ENCODE measurements around the gene DDO.

DDO gene

DNA sequence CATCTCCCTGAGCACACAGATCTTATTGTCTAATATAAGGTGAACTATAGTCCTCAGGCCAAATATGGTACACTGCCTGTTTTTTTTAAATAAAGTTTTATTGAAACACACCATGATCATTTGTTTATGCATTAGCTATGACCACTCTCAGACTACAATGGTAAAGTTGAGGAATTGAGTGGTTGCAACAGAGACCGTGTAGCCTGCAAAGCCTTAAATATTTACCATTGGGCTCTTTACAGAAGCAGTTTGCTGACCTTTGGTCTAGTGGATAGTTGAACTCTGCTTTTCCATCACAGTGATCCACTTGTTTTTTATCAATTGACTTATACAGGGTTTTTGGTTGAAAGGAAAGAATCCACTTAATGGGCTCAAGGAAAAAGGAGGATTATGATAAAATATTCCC, 29.9 kb downstream of the DDO start:
- Histone ChIP-seq H3K27me3 (ENCODE audit: control insufficient read depth in 5 of 5, insufficient read depth in 4 of 5, low read length in 5 of 5) (no peaks in the 10 kb centered on the region), H3K9me3 (ENCODE audit: control insufficient read depth in 5 of 5, low read length in 5 of 5) (no peaks in the 10 kb centered on the region), H3K9ac (ENCODE audit: low read length in 5 of 5) (no peak overlapping the region), H3K27ac (ENCODE audit: low read depth, low read length) (no peak overlapping the region), H3K4me3 (ENCODE audit: low read depth in 1 of 5, low read length in 5 of 5) (no peak overlapping the region), H3K4me1 (ENCODE audit: control insufficient read depth in 5 of 5, insufficient read depth in 5 of 5, low read length in 5 of 5) (peaks cover 0 to 4% (median 0%) of the 10 kb centered on the region in 5 donors), H3K36me3 (ENCODE audit: control insufficient read depth in 5 of 5, insufficient read depth in 5 of 5, low read length in 5 of 5) (no peaks in the 10 kb centered on the region)

DNA sequence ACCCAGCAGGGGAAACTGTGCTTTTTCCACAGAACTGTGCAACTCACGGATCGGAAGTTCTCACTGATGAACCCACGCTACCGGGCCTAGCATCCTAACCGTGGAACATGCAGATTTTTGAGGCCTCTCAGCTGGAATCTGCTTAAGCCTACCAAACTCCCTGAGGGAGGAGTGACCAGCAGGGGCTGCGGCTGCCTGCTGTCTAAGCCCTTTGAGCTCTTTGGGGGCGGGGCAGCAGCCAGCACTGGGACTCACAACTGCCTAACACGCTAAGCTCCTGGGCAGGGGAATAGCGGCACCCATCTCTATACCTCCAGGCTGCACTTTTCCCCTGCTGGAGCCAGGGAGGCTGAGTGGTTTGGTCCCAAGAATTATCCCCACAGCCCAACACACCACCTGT, 36.8 kb downstream of the DDO start:
- H3K27me3 ChIP-seq (ENCODE audit: control insufficient read depth in 5 of 5, insufficient read depth in 4 of 5, low read length in 5 of 5): no peaks in the 10 kb centered on the region
- no peak overlapping the region for H3K4me3 ChIP-seq (ENCODE audit: low read depth in 1 of 5, low read length in 5 of 5)
- no peaks in the 10 kb centered on the region for H3K9me3 ChIP-seq (ENCODE audit: control insufficient read depth in 5 of 5, low read length in 5 of 5)
- H3K27ac ChIP-seq (ENCODE audit: low read depth, low read length): no peak overlapping the region
- H3K36me3 ChIP-seq (ENCODE audit: control insufficient read depth in 5 of 5, insufficient read depth in 5 of 5, low read length in 5 of 5): no peaks in the 10 kb centered on the region
- no peak overlapping the region for H3K9ac ChIP-seq (ENCODE audit: low read length in 5 of 5)
- H3K4me1 ChIP-seq (ENCODE audit: control insufficient read depth in 5 of 5, insufficient read depth in 5 of 5, low read length in 5 of 5): no peaks in the 10 kb centered on the region

DNA sequence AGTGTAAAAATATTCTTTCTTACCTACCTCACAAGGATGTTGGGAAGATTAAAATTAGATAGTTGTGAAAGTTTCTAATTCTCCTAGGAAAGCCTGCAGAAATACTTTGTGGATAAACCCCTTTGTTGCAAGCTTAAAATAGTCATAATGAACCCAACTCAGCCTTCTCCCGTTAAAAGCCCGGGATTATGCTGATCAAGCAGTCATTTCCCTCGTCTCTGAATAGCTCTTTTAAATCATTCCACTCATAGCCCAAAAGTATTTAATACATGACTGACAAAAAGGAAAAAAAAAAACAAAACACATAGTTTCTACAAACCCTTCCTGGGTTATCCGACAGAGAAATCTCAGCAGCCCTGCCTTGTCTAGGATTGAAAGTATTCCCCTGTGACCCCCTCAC, 46.3 kb downstream of the DDO start:
- no peak overlapping the region for H3K27ac ChIP-seq (ENCODE audit: low read depth, low read length)
- no peak overlapping the region for H3K9ac ChIP-seq (ENCODE audit: low read length in 5 of 5)
- no peak overlapping the region for H3K4me3 ChIP-seq (ENCODE audit: low read depth in 1 of 5, low read length in 5 of 5)
- peaks cover 0 to 7% (median 0%) of the 10 kb centered on the region in 5 donors for H3K27me3 ChIP-seq (ENCODE audit: control insufficient read depth in 5 of 5, insufficient read depth in 4 of 5, low read length in 5 of 5)
- no peaks in the 10 kb centered on the region for H3K36me3 ChIP-seq (ENCODE audit: control insufficient read depth in 5 of 5, insufficient read depth in 5 of 5, low read length in 5 of 5)
- no peaks in the 10 kb centered on the region for H3K9me3 ChIP-seq (ENCODE audit: control insufficient read depth in 5 of 5, low read length in 5 of 5)
- H3K4me1 ChIP-seq (ENCODE audit: control insufficient read depth in 5 of 5, insufficient read depth in 5 of 5, low read length in 5 of 5): no peaks in the 10 kb centered on the region

DNA sequence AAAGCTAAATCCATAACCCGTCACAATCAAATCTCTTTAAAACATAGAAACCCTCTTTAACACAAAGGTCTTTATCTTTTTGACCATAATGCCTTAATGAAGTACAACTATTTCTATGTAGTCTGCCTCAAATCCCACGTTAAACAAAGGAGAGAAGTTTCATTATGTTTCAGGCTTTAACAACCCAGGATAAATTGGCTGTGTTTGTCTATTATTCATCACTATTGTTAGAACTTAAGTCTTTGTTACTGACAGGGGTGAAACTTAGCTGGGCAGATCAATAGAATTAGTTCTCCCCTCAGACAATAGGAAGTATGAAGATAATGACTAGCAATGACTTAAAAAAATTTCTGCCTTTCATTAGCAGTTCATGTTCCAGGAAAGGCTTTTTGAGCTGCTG, 47.1 kb downstream of the DDO start:
- Histone ChIP-seq H3K4me1 (ENCODE audit: control insufficient read depth in 5 of 5, insufficient read depth in 5 of 5, low read length in 5 of 5) (no peaks in the 10 kb centered on the region), H3K4me3 (ENCODE audit: low read depth in 1 of 5, low read length in 5 of 5) (no peak overlapping the region), H3K9ac (ENCODE audit: low read length in 5 of 5) (no peak overlapping the region), H3K27ac (ENCODE audit: low read depth, low read length) (no peak overlapping the region), H3K9me3 (ENCODE audit: control insufficient read depth in 5 of 5, low read length in 5 of 5) (no peaks in the 10 kb centered on the region), H3K36me3 (ENCODE audit: control insufficient read depth in 5 of 5, insufficient read depth in 5 of 5, low read length in 5 of 5) (no peaks in the 10 kb centered on the region), H3K27me3 (ENCODE audit: control insufficient read depth in 5 of 5, insufficient read depth in 4 of 5, low read length in 5 of 5) (peaks cover 0 to 7% (median 0%) of the 10 kb centered on the region in 5 donors)

DNA sequence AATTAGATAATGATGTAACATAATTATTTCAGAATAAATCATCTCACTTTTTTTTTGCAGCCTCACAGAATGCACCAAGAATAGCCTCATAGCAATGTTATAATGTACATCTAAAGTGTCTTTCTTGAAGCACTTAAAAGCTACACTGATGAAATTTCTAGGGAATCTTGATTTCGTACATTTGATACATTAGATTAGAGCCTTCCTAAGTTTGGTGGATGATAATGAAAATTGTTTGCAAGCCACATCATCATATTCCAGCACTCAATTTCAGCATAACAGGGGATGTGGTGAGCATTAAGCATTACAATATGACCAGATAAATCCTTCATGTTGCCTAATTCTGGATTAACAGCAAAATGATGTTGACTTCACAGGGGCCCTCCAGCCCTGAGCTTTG, 47.5 kb downstream of the DDO start:
- Histone ChIP-seq H3K4me3 (ENCODE audit: low read depth in 1 of 5, low read length in 5 of 5) (no peak overlapping the region), H3K4me1 (ENCODE audit: control insufficient read depth in 5 of 5, insufficient read depth in 5 of 5, low read length in 5 of 5) (no peaks in the 10 kb centered on the region), H3K9ac (ENCODE audit: low read length in 5 of 5) (no peak overlapping the region), H3K27ac (ENCODE audit: low read depth, low read length) (no peak overlapping the region), H3K9me3 (ENCODE audit: control insufficient read depth in 5 of 5, low read length in 5 of 5) (no peaks in the 10 kb centered on the region), H3K36me3 (ENCODE audit: control insufficient read depth in 5 of 5, insufficient read depth in 5 of 5, low read length in 5 of 5) (no peaks in the 10 kb centered on the region), H3K27me3 (ENCODE audit: control insufficient read depth in 5 of 5, insufficient read depth in 4 of 5, low read length in 5 of 5) (peaks cover 0 to 7% (median 0%) of the 10 kb centered on the region in 5 donors)

DNA sequence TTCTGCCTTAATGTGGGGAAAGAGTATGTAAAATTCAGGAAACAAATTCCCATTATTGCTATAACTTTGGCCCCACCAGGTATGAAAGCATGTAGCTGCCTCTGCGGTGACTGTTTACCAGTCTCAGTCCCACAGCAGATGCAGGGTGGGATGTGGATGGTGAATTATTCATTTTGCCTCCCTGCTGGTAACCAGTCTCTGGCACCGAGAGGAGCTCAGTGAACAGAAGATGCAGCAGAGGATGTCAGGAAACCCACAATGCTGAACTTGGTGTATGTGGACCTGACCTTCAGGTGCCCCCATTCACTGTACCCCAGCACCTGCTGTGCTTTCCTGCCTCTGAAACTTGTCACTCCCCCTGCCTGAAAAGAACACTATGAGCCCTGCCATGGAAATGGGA, 48.4 kb downstream of the DDO start:
- Histone ChIP-seq H3K4me1 (ENCODE audit: control insufficient read depth in 5 of 5, insufficient read depth in 5 of 5, low read length in 5 of 5) (no peaks in the 10 kb centered on the region), H3K9ac (ENCODE audit: low read length in 5 of 5) (no peak overlapping the region), H3K27ac (ENCODE audit: low read depth, low read length) (no peak overlapping the region), H3K4me3 (ENCODE audit: low read depth in 1 of 5, low read length in 5 of 5) (no peak overlapping the region), H3K36me3 (ENCODE audit: control insufficient read depth in 5 of 5, insufficient read depth in 5 of 5, low read length in 5 of 5) (no peaks in the 10 kb centered on the region), H3K27me3 (ENCODE audit: control insufficient read depth in 5 of 5, insufficient read depth in 4 of 5, low read length in 5 of 5) (peaks cover 0 to 7% (median 0%) of the 10 kb centered on the region in 5 donors), H3K9me3 (ENCODE audit: control insufficient read depth in 5 of 5, low read length in 5 of 5) (peaks cover 0 to 2% (median 0%) of the 10 kb centered on the region in 5 donors)

DNA sequence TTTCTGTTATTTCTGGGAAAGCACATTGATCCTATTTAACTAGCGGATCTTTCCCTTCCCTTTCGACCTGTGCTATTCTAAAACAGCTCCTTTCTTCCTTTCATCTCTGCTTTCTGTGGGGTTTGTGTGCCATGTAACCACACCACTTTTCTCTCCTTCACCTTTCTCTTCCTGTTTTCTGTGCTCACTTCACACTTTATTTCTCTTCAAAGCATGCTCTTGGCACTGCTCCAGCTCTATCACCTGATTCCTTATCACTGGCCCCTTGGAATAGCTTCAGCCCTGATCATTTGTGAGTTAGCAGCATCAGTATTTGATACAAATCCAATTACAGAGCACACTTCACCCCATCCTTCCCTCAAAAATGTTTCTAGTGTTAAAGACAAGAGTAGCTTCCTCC, 49.1 kb downstream of the DDO start:
- H3K9ac ChIP-seq (ENCODE audit: low read length in 5 of 5): no peak overlapping the region
- no peaks in the 10 kb centered on the region for H3K36me3 ChIP-seq (ENCODE audit: control insufficient read depth in 5 of 5, insufficient read depth in 5 of 5, low read length in 5 of 5)
- H3K4me3 ChIP-seq (ENCODE audit: low read depth in 1 of 5, low read length in 5 of 5): no peak overlapping the region
- no peaks in the 10 kb centered on the region for H3K4me1 ChIP-seq (ENCODE audit: control insufficient read depth in 5 of 5, insufficient read depth in 5 of 5, low read length in 5 of 5)
- peaks cover 0 to 4% (median 0%) of the 10 kb centered on the region in 5 donors for H3K9me3 ChIP-seq (ENCODE audit: control insufficient read depth in 5 of 5, low read length in 5 of 5)
- H3K27me3 ChIP-seq (ENCODE audit: control insufficient read depth in 5 of 5, insufficient read depth in 4 of 5, low read length in 5 of 5): peaks cover 0 to 7% (median 0%) of the 10 kb centered on the region in 5 donors
- H3K27ac ChIP-seq (ENCODE audit: low read depth, low read length): no peak overlapping the region

DNA sequence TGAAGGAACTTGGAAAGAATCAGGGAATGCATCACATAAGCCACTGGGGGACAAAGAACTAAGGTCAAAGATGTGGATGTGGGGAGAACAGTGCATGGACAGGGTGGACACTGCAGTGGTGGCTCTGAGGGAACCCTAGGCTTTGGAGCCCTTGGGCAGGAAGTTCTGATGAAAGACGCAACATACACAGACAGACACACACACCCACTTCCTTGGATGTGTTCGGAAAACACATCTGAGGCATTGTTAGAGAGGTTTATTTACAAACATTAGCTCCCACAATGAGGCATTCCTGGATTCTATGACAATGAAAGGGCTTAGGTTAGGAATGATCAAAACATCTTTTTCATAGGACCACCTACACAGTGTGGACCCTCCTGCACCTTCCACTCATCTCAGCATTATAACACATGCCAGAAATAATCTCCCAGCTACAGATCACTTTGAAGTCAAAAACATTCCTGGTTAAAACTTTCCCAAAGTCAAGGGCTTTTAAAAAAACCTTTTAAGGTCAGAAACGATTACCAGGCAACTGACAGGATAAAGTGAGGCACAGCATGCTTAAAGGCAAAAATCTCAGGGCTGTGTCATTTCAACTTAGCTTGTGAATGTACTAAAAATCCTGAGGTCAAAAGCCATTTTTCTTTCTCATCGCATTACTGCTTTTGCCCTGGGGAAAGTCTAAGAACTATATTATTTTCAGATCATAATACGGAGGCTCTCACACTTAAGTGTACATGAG, 50.8 kb downstream of the DDO start:
- Histone ChIP-seq H3K4me1 (ENCODE audit: control insufficient read depth in 5 of 5, insufficient read depth in 5 of 5, low read length in 5 of 5) (no peaks in the 10 kb centered on the region), H3K27me3 (ENCODE audit: control insufficient read depth in 5 of 5, insufficient read depth in 4 of 5, low read length in 5 of 5) (peaks cover 0 to 9% (median under 1%) of the 10 kb centered on the region in 5 donors), H3K27ac (ENCODE audit: low read depth, low read length) (no peak overlapping the region), H3K9me3 (ENCODE audit: control insufficient read depth in 5 of 5, low read length in 5 of 5) (peaks cover 0 to 5% (median 0%) of the 10 kb centered on the region in 5 donors), H3K4me3 (ENCODE audit: low read depth in 1 of 5, low read length in 5 of 5) (no peak overlapping the region), H3K36me3 (ENCODE audit: control insufficient read depth in 5 of 5, insufficient read depth in 5 of 5, low read length in 5 of 5) (no peaks in the 10 kb centered on the region), H3K9ac (ENCODE audit: low read length in 5 of 5) (no peak overlapping the region)

DNA sequence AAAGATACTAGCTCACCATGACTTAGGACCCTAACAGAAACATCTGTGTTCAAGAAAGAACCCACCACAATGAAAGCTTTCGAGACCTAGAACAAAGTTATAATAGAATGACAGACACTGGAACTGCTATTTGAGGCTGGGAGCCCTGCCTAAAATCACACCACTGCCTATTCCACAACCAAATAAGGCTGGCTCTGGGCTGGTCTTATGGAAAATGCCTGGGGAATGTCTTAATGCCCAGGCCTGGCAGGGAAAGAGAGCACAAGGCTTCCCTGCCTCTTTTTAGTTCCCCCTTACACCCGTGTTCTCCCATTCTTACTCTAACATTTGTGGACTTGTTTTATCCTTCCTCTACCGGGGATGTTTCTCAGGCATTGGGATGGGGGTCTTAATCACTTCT, 51.6 kb downstream of the DDO start:
- Histone ChIP-seq H3K27ac (ENCODE audit: low read depth, low read length) (no peak overlapping the region), H3K27me3 (ENCODE audit: control insufficient read depth in 5 of 5, insufficient read depth in 4 of 5, low read length in 5 of 5) (peaks cover 0 to 16% (median 8%) of the 10 kb centered on the region in 5 donors), H3K4me1 (ENCODE audit: control insufficient read depth in 5 of 5, insufficient read depth in 5 of 5, low read length in 5 of 5) (peaks cover 0 to under 1% (median 0%) of the 10 kb centered on the region in 5 donors), H3K4me3 (ENCODE audit: low read depth in 1 of 5, low read length in 5 of 5) (no peak overlapping the region), H3K9me3 (ENCODE audit: control insufficient read depth in 5 of 5, low read length in 5 of 5) (peaks cover 0 to 5% (median 0%) of the 10 kb centered on the region in 5 donors), H3K9ac (ENCODE audit: low read length in 5 of 5) (no peak overlapping the region), H3K36me3 (ENCODE audit: control insufficient read depth in 5 of 5, insufficient read depth in 5 of 5, low read length in 5 of 5) (no peaks in the 10 kb centered on the region)

DNA sequence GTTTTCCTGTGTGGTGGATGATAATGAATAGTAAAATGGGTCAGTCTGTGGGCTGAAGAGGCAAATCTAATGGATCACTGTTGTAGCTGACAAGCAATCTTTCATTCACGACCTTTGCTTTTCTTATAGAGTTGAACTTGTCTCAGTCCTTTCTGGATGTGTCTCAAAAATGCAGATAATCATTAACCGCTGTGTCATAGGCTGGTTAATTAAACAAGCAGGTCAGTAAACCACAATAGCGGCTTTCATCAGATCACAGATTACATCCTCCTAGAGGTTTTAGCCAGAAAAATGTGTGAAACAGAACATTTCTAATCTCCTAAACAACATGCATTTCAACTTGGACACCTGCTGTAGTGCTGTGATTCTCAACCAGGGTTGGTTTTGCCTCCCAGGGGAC, 54.7 kb downstream of the DDO start:
- H3K27ac ChIP-seq (ENCODE audit: low read depth, low read length): no peak overlapping the region

More for the DNA sequence above, 54.7 kb downstream of the DDO start:
- H3K27me3 ChIP-seq (ENCODE audit: control insufficient read depth in 5 of 5, insufficient read depth in 4 of 5, low read length in 5 of 5): peaks cover 4 to 25% (median 21%) of the 10 kb centered on the region in 5 donors
- peaks cover 0 to 5% (median 0%) of the 10 kb centered on the region in 5 donors for H3K9me3 ChIP-seq (ENCODE audit: control insufficient read depth in 5 of 5, low read length in 5 of 5)
- no peaks in the 10 kb centered on the region for H3K36me3 ChIP-seq (ENCODE audit: control insufficient read depth in 5 of 5, insufficient read depth in 5 of 5, low read length in 5 of 5)
- no peak overlapping the region for H3K9ac ChIP-seq (ENCODE audit: low read length in 5 of 5)
- peaks cover 0 to 15% (median 10%) of the 10 kb centered on the region in 5 donors for H3K4me1 ChIP-seq (ENCODE audit: control insufficient read depth in 5 of 5, insufficient read depth in 5 of 5, low read length in 5 of 5)
- H3K4me3 ChIP-seq (ENCODE audit: low read depth in 1 of 5, low read length in 5 of 5): no peak overlapping the region
